Trophoblast cell (in vitro differentiated cells and primary cell): ENCODE measurements around the gene PNMA6E. TPM values are rescaled to one million over a fixed set of nuclear protein-coding genes. Genes with fewer than 3 reads are reported as not detected.

Source experiments
- DNase-seq, 2 donors: peaks; one replicate each; pipeline ENCODE4 v3.0.0-alpha.2; 2016
- H2AFZ ChIP-seq: 2 replicates; pipeline ENCODE4 v1.6.1; 2013; ENCODE audit warnings: low read length, moderate library complexity, mild to moderate bottlenecking; ENCODE audit not compliant: insufficient read depth, poor library complexity
- H2AK5ac ChIP-seq: 2 replicates; pipeline ENCODE4 v1.6.1; 2013; ENCODE audit warnings: mild to moderate bottlenecking, low read length
- H2BK120ac ChIP-seq: 2 replicates; pipeline ENCODE4 v1.6.1; 2013; ENCODE audit warnings: low read length, mild to moderate bottlenecking, moderate library complexity; ENCODE audit not compliant: insufficient read depth, poor library complexity
- H2BK12ac ChIP-seq: 2 replicates; pipeline ENCODE4 v1.6.1; 2013; ENCODE audit warnings: mild to moderate bottlenecking, low read length, moderate library complexity
- H2BK5ac ChIP-seq: 2 replicates; pipeline ENCODE4 v1.6.1; 2013; ENCODE audit warnings: low read length, low read depth, moderate library complexity, mild to moderate bottlenecking; ENCODE audit not compliant: poor library complexity
- H3K14ac ChIP-seq: 2 replicates; pipeline ENCODE4 v1.6.1; 2013; ENCODE audit warnings: mild to moderate bottlenecking, low read length
- H3K18ac ChIP-seq: 2 replicates; pipeline ENCODE4 v1.6.1; 2013; ENCODE audit warnings: mild to moderate bottlenecking, low read length
- H3K23ac ChIP-seq: 2 replicates; pipeline ENCODE4 v1.6.1; 2013; ENCODE audit warnings: low read length
- H3K27ac ChIP-seq: 2 replicates; pipeline ENCODE4 v1.5.1; 2013; ENCODE audit warnings: low read depth, mild to moderate bottlenecking, inconsistent platforms, low read length, moderate library complexity
- H3K27me3 ChIP-seq: 2 replicates; pipeline ENCODE4 v1.6.1; 2013; ENCODE audit warnings: inconsistent platforms, mild to moderate bottlenecking, low read length, moderate library complexity; ENCODE audit not compliant: insufficient read depth
- H3K36me3 ChIP-seq, 2 experiments: 1 replicate in 1 of 2; 2 replicates in 1 of 2; pipeline ENCODE4 v1.6.1; 2013; ENCODE audit warnings: low read length in 2 of 2, mild to moderate bottlenecking in 2 of 2, moderate library complexity in 1 of 2; ENCODE audit not compliant: insufficient read depth in 2 of 2, control insufficient read depth in 1 of 2
- H3K4ac ChIP-seq: 2 replicates; pipeline ENCODE4 v1.6.1; 2013; ENCODE audit warnings: low read depth, mild to moderate bottlenecking, low read length, moderate library complexity
- H3K4me1 ChIP-seq, 2 experiments: 1 replicate in 1 of 2; 2 replicates in 1 of 2; pipeline ENCODE4 v1.6.1; 2013; ENCODE audit warnings: low read length in 2 of 2, mild to moderate bottlenecking in 2 of 2, moderate library complexity in 1 of 2; ENCODE audit not compliant: insufficient read depth in 2 of 2, control insufficient read depth in 1 of 2
- H3K4me2 ChIP-seq: 2 replicates; pipeline ENCODE4 v1.6.1; 2013; ENCODE audit warnings: inconsistent platforms, mild to moderate bottlenecking, low read length, moderate library complexity
- H3K4me3 ChIP-seq: 2 replicates; pipeline ENCODE4 v1.5.1; 2013; ENCODE audit warnings: mild to moderate bottlenecking, low read depth, low read length, inconsistent platforms
- H3K79me1 ChIP-seq: one replicate; pipeline ENCODE4 v1.6.1; 2013; ENCODE audit warnings: low read length
- H3K79me2 ChIP-seq: 2 replicates; pipeline ENCODE4 v1.6.1; 2013; ENCODE audit warnings: low read length, mild to moderate bottlenecking; ENCODE audit not compliant: control insufficient read depth, insufficient read depth, poor library complexity
- H3K9ac ChIP-seq: 2 replicates; pipeline ENCODE4 v1.6.1; 2013; ENCODE audit warnings: mild to moderate bottlenecking, low read length
- H3K9me3 ChIP-seq: 2 replicates; pipeline ENCODE4 v1.6.1; 2013; ENCODE audit warnings: low read depth, mild to moderate bottlenecking, control low read depth, inconsistent platforms, low read length; ENCODE audit not compliant: insufficient read depth
- H4K12ac ChIP-seq: 2 replicates; pipeline ENCODE4 v1.6.1; 2013; ENCODE audit warnings: low read depth, mild to moderate bottlenecking, low read length, moderate library complexity
- H4K8ac ChIP-seq: 2 replicates; pipeline ENCODE4 v1.6.1; 2013; ENCODE audit warnings: low read depth, mild to moderate bottlenecking, low read length, moderate library complexity
- H4K91ac ChIP-seq: one replicate; pipeline ENCODE4 v1.6.1; 2013; ENCODE audit warnings: low read depth, mild to moderate bottlenecking, low read length, moderate library complexity
- WGBS: extraction: QIAGEN DNeasy Blood & Tissue Kit; methylation state at CpG from one replicate; pipeline ENCODE4 v1.1.7; 2013; ENCODE audit warnings: missing lambda C conversion rate; ENCODE audit not compliant: insufficient read length, insufficient coverage; ENCODE audit errors: extremely low coverage; 5-methylcytosine and 5-hydroxymethylcytosine counted together
- polyA plus RNA-seq: library from polyadenylated mRNA; stranded (reverse); fragments of 200-250 nt; gene quantifications from 2 replicates; pipeline ENCODE4 v1.2.3, GENCODE V29; 2013

PNMA6E gene
- not detected in 2 replicates for polyA plus RNA-seq

- H3K9ac ChIP-seq = no peak within 1 kb of the TSS
- H3K27me3 ChIP-seq = no peaks in the 10 kb centered on the region
- no peaks in the 10 kb centered on the region for H3K79me2 ChIP-seq
- no peaks in the 10 kb centered on the region for H3K79me1 ChIP-seq
- no peak within 1 kb of the TSS for H2BK120ac ChIP-seq
- H2BK12ac ChIP-seq = no peak within 1 kb of the TSS
- no peaks in the 10 kb centered on the region for H3K9me3 ChIP-seq
- no peak within 1 kb of the TSS for H4K12ac ChIP-seq
- H3K18ac ChIP-seq = no peak within 1 kb of the TSS
- H3K36me3 ChIP-seq = no peaks in the 10 kb centered on the region
- H3K14ac ChIP-seq = no peak within 1 kb of the TSS
- H3K4me3 ChIP-seq = no peak within 1 kb of the TSS
- H3K4me2 ChIP-seq = no peak within 1 kb of the TSS
- H4K91ac ChIP-seq = no peak within 1 kb of the TSS
- no peak within 1 kb of the TSS for H3K27ac ChIP-seq
- H3K23ac ChIP-seq = no peak within 1 kb of the TSS
- DNase-seq = no peak
- H2AFZ ChIP-seq = no peak within 1 kb of the TSS
- no peak within 1 kb of the TSS for H3K4ac ChIP-seq
- H4K8ac ChIP-seq = no peak within 1 kb of the TSS
- H2AK5ac ChIP-seq = no peak within 1 kb of the TSS
- no CpG with 5 or more reads among the region's 29 CpGs for WGBS
- no peak within 1 kb of the TSS for H2BK5ac ChIP-seq
- no peaks in the 10 kb centered on the region for H3K4me1 ChIP-seq
Measured at GRCh38 chrX:153401133-153401764, at the start of gene PNMA6E. TSS of gene PNMA6E (minus strand) at chrX:153401350. CDS start at chrX:153398849, 2,501 bp downstream.

GRCh38 chrX:153450949-153451277 lies 49.8 kb upstream of the PNMA6E start:
- Histone ChIP-seq H3K23ac (no peak overlapping the region), H4K12ac (no peak overlapping the region), H3K9me3 (no peaks in the 10 kb centered on the region), H3K27me3 (no peaks in the 10 kb centered on the region), H3K36me3 (peaks cover 8% of the 10 kb centered on the region in 2 experiments), H3K4ac (no peak overlapping the region), H4K91ac (no peak overlapping the region), H3K4me3 (no peak overlapping the region), H3K18ac (no peak overlapping the region), H2BK5ac (no peak overlapping the region), H2AK5ac (no peak overlapping the region), H3K14ac (no peak overlapping the region), H3K4me1 (peaks cover 0 to 2% of the 10 kb centered on the region in 2 experiments), H2BK12ac (no peak overlapping the region), H4K8ac (no peak overlapping the region), H2BK120ac (no peak overlapping the region), H3K79me2 (no peaks in the 10 kb centered on the region), H3K79me1 (no peaks in the 10 kb centered on the region), H3K4me2 (no peak overlapping the region), H2AFZ (no peak overlapping the region), H3K9ac (no peak overlapping the region), H3K27ac (no peak overlapping the region)
- no peak for DNase-seq
- no CpG with 5 or more reads among the region's 8 CpGs for WGBS

DNA sequence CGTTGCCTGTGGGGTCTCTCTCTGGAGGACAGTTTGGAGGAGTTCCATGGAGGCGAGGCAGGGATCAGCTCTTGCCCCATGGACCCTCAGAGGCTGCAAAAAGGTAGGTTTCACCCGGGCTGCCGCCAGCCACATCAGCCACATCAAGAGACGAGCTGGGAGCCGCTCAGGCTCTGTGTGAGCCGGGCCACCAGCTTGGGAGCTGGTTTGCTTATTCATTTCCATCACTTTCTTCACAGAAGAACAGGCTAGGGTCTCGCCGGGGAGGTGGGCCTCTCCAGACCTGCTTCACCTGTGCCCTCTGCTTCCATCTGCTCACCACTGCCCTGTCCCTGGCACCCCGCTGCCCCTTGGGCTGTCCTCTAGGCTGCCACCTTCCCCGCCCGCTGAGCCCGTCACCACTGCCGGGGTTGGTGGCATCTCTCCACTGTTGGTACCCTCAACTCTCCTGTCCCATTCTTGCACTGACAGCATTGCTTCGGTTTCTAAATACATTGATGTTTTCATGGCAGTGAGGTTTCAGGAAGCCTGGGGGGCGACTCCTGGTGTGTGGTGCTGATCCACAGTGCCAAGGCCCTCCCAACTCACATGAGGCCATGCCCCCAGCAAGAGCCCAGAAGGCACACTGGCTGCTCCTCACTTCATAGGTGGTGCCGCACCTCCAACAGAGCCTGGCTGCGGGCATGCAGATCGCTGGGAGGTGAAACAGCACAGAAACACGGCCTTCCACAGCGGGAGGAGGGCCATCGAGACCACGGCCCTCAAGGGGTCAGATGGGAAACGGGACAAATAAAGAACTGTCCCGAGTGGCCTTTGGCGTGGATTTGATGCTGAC lies 49.2 kb upstream of the PNMA6E start:
- Histone ChIP-seq H3K23ac (no peak overlapping the region), H3K14ac (no peak overlapping the region), H2AFZ (no peak overlapping the region), H2BK12ac (no peak overlapping the region), H4K91ac (no peak overlapping the region), H3K36me3 (peaks cover 4 to 8% of the 10 kb centered on the region in 2 experiments), H3K27me3 (no peaks in the 10 kb centered on the region), H3K4me2 (no peak overlapping the region), H3K9ac (no peak overlapping the region), H3K4me1 (peaks cover 0 to 2% of the 10 kb centered on the region in 2 experiments), H2BK120ac (no peak overlapping the region), H4K12ac (no peak overlapping the region), H3K79me1 (no peaks in the 10 kb centered on the region), H3K27ac (no peak overlapping the region), H3K79me2 (no peaks in the 10 kb centered on the region), H4K8ac (no peak overlapping the region), H3K4ac (no peak overlapping the region), H3K4me3 (no peak overlapping the region), H2BK5ac (no peak overlapping the region), H3K9me3 (no peaks in the 10 kb centered on the region), H3K18ac (no peak overlapping the region), H2AK5ac (no peak overlapping the region)
- no peak for DNase-seq
- no CpG with 5 or more reads among the region's 26 CpGs for WGBS

- H3K4ac ChIP-seq = no peak overlapping the region
- no peak overlapping the region for H3K4me2 ChIP-seq
- no peak overlapping the region for H4K8ac ChIP-seq
- H3K9me3 ChIP-seq = no peaks in the 10 kb centered on the region
- H3K23ac ChIP-seq = no peak overlapping the region
- H2BK120ac ChIP-seq = no peak overlapping the region
- H3K14ac ChIP-seq = no peak overlapping the region
- H3K27ac ChIP-seq = no peak overlapping the region
- no CpG with 5 or more reads among the region's 15 CpGs for WGBS
- no peaks in the 10 kb centered on the region for H3K79me2 ChIP-seq
- H3K27me3 ChIP-seq = no peaks in the 10 kb centered on the region
- H2BK5ac ChIP-seq = no peak overlapping the region
- no peak overlapping the region for H3K4me3 ChIP-seq
- no peaks in the 10 kb centered on the region for H3K79me1 ChIP-seq
- H3K4me1 ChIP-seq = no peaks in the 10 kb centered on the region
- no peak overlapping the region for H3K9ac ChIP-seq
- no peak for DNase-seq
- no peak overlapping the region for H2AK5ac ChIP-seq
- H3K18ac ChIP-seq = no peak overlapping the region
- H2BK12ac ChIP-seq = no peak overlapping the region
- no peak overlapping the region for H4K12ac ChIP-seq
- no peak overlapping the region for H4K91ac ChIP-seq
- H3K36me3 ChIP-seq = peaks cover 4 to 7% of the 10 kb centered on the region in 2 experiments
- no peak overlapping the region for H2AFZ ChIP-seq
Measured at GRCh38 chrX:153449368-153450113, 48.4 kb upstream of the PNMA6E start.
